SH-SY5Y (cell line): Measurements from ENCODE around the gene CFAP298.

Source experiments
- GATA2 ChIP-seq: IDR thresholded peaks from 2 replicates; pipeline ENCODE4 v1.6.1; 2011; ENCODE audit warnings: mild to moderate bottlenecking, low read depth, low read length
- GATA3 ChIP-seq: IDR thresholded peaks from 2 replicates; pipeline ENCODE4 v1.6.1; 2011; ENCODE audit warnings: low read depth, mild to moderate bottlenecking, low read length, moderate library complexity

- no peak for TF ChIP-seq GATA2
- no peak for TF ChIP-seq GATA3
Measured at GRCh38 chr21:32653326-32653901, 41.2 kb upstream of the CFAP298 start.
